Astrocyte of the spinal cord (primary cell): ENCODE data around the gene RAB35.

Source experiments
- DNase-seq: peaks from one replicate; pipeline ENCODE4 v3.0.0; 2011; ENCODE audit warnings: low read depth, low spot score
- H3K4me3 ChIP-seq: 2 replicates; pipeline ENCODE4 v1.5.1; 2011; ENCODE audit warnings: low read depth, mild to moderate bottlenecking, low read length, moderate library complexity
- CTCF ChIP-seq: IDR thresholded peaks from 2 replicates; pipeline ENCODE4 v1.5.1; 2012; ENCODE audit warnings: low read depth, mild to moderate bottlenecking, low read length, inconsistent platforms
- in situ Hi-C: cut with HindIII; loops from 2 replicates; pipeline ENCODE4 v1.10.0; 2017; ENCODE audit warnings: low sequenced_read_pairs

Gene RAB35

GRCh38 chr12:120085920-120086645 is 30.5 kb downstream of the RAB35 start:
- no peak for TF ChIP-seq CTCF
- in situ Hi-C loops, result no loop called here
- DNase-seq, result no peak
- no peak overlapping the region for H3K4me3 ChIP-seq

- TF ChIP-seq CTCF, result no peak
- DNase-seq, result no peak
- in situ Hi-C loops, result no loop called here
- no peak overlapping the region for H3K4me3 ChIP-seq
Measured at GRCh38 chr12:120081641-120082040, 34.9 kb downstream of the RAB35 start.

GRCh38 chr12:120079411-120080400 is 36.8 kb downstream of the RAB35 start:
- TF ChIP-seq CTCF, result no peak
- no peak for DNase-seq
- in situ Hi-C loops, result no loop called here

GRCh38 chr12:120078868-120079267 is 37.7 kb downstream of the RAB35 start:
- in situ Hi-C loops, result no loop called here
- no peak overlapping the region for H3K4me3 ChIP-seq
- DNase-seq, result no peak
- no peak for TF ChIP-seq CTCF

More at GRCh38 chr12:120079411-120080400, 36.8 kb downstream of the RAB35 start:
- no peak overlapping the region for H3K4me3 ChIP-seq

GRCh38 chr12:120077260-120077659 is 39.3 kb downstream of the RAB35 start:
- no peak for TF ChIP-seq CTCF
- no peak for DNase-seq
- in situ Hi-C loops, result no loop called here
- H3K4me3 ChIP-seq, result no peak overlapping the region

- no peak overlapping the region for H3K4me3 ChIP-seq
- in situ Hi-C loops, result no loop called here
- DNase-seq, result no peak
- no peak for TF ChIP-seq CTCF
Measured at GRCh38 chr12:120076651-120077050, 39.9 kb downstream of the RAB35 start.
